ENCODE measurements around the gene KPNA6. TPM values are rescaled to one million over a fixed set of nuclear protein-coding genes. Genes with fewer than 3 reads are reported as not detected.

The KPNA6 gene
- total RNA-seq, 1 donor from 2014 or later = 79.0 TPM

GRCh38 chr1:32224285-32224684 is 116.4 kb downstream of the KPNA6 start:
- no peak for TF ChIP-seq CTCF (IDR thresholded peaks at IDR 0.05; ENCODE audit: partially characterized antibody, unreplicated experiment)
- Mint-ChIP-seq H3K27ac (ENCODE audit: unreplicated experiment) (no peak overlapping the region), H3K36me3 (ENCODE audit: unreplicated experiment) (no peaks in the 10 kb centered on the region)

More at GRCh38 chr1:32224285-32224684, 116.4 kb downstream of the KPNA6 start:
- Mint-ChIP-seq H3K4me3 (ENCODE audit: unreplicated experiment) (no peak overlapping the region), H3K27me3 (ENCODE audit: unreplicated experiment) (peaks cover 2% of the 10 kb centered on the region), H3K9me3 (ENCODE audit: unreplicated experiment) (peaks cover 4% of the 10 kb centered on the region), H3K4me1 (ENCODE audit: low read depth, unreplicated experiment) (peaks cover 2% of the 10 kb centered on the region)
- DNase-seq = no peak

Small RNA genes within 50 kb of the gene (microRNA-seq; reads per million reads assigned to microRNA genes)
- gene MIR5585 (ENCODE audit: unreplicated experiment) = not detected

Other genes starting within 250 kb of the KPNA6 start
- gene PTP4A2, start 169.7 kb upstream of the KPNA6 start, total RNA-seq (ENCODE audit: unreplicated experiment) = 120 TPM
- gene KHDRBS1, start 94.2 kb upstream of the KPNA6 start, total RNA-seq (ENCODE audit: unreplicated experiment) = 266 TPM
- 23.2 TPM for gene TMEM39B, start 35.1 kb upstream of the KPNA6 start, total RNA-seq (ENCODE audit: unreplicated experiment)
- 48.6 TPM for gene TXLNA, start 71.6 kb downstream of the KPNA6 start, total RNA-seq (ENCODE audit: unreplicated experiment)
- gene CCDC28B, start 92.5 kb downstream of the KPNA6 start, total RNA-seq (ENCODE audit: unreplicated experiment) = 34.4 TPM
- 2.7 TPM for gene IQCC, start 97.6 kb downstream of the KPNA6 start, total RNA-seq (ENCODE audit: unreplicated experiment)
- gene DCDC2B, start 101.0 kb downstream of the KPNA6 start, total RNA-seq (ENCODE audit: unreplicated experiment) = not detected
- gene TMEM234, start 114.3 kb downstream of the KPNA6 start, total RNA-seq (ENCODE audit: unreplicated experiment) = 21.8 TPM
- gene EIF3I, start 114.4 kb downstream of the KPNA6 start, total RNA-seq (ENCODE audit: unreplicated experiment) = 103 TPM
- 2.5 TPM for gene FAM167B, start 139.2 kb downstream of the KPNA6 start, total RNA-seq (ENCODE audit: unreplicated experiment)
- 0.37 TPM for gene LCK, start 143.2 kb downstream of the KPNA6 start, total RNA-seq (ENCODE audit: unreplicated experiment)
- gene HDAC1, start 184.0 kb downstream of the KPNA6 start, total RNA-seq (ENCODE audit: unreplicated experiment) = 36.9 TPM
- gene MARCKSL1, start 228.2 kb downstream of the KPNA6 start, total RNA-seq (ENCODE audit: unreplicated experiment) = 912 TPM